ENCODE results near the gene TRPV3.
"Not testable (repeated sequence)": the region's sequence is repeated elsewhere in the genome, so short reads cannot be mapped to it uniquely, and the experiment has no call there.

The TRPV3 gene

GRCh38 chr17:3573246-3574100 lies 15.9 kb upstream of the TRPV3 start:
- no peak for DNase-seq

DNA sequence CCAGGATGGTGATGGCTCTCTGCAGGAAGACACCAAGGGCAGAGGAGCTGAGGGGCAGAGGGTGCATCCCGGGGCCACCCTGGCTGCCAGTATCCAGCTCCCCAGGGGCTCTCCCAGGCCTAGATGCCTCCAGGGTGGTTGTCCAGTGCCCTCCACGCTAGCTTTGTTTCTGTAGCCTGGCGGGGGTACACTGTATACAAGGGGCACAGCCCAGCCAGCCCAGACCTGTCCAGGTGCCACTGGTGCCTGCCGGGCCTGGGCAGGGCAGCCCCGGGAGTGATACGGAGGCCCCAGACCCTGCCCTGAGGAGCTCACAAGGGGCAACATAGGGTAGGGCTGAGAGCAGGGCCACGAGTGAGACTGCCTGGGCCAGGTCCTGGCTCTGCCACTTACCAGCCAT lies 14.6 kb upstream of the TRPV3 start:
- DNase-seq, result no peak

DNA sequence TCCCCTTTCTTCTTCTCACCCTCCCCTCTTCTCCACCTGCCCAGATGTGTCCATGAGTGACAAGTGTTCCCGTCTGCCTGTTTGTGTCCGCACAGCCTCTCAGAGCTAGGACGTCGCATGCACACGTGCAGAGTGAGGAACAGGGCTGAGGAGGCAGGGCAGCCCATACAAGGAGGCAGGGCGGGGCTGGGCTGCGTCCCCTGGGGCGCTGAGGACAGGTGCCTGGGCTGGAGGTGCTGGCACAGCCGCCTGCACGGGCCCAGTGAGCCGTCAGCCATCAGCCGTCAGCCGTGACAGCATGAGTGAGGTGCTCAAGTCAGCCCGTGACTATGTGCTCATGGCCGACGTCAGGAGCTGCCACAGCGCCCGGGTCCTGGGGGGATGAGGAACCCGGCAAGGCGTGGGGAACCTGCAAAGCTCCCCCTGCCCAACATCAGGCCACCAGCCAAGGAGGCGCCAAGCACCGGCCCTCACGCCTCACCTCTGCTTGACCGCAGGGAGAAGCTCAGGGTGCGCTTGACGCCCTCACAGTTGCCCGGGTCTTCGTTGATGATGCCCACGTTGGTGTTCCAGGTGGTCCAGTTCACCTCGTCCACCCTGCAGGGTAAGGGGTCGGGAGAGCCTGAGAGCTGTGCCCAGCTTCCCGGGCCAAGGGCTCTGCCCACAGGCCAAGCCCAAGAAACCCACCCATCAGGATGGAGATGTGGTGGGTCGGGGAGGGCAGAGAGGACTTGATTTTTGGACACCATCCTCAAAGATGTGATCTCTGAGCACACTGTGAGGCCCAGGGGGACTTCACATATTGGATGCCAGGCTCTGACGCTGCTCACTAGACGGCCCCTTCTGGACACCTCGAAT lies 13.7 kb upstream of the TRPV3 start:
- DNase-seq, result no peak

DNA sequence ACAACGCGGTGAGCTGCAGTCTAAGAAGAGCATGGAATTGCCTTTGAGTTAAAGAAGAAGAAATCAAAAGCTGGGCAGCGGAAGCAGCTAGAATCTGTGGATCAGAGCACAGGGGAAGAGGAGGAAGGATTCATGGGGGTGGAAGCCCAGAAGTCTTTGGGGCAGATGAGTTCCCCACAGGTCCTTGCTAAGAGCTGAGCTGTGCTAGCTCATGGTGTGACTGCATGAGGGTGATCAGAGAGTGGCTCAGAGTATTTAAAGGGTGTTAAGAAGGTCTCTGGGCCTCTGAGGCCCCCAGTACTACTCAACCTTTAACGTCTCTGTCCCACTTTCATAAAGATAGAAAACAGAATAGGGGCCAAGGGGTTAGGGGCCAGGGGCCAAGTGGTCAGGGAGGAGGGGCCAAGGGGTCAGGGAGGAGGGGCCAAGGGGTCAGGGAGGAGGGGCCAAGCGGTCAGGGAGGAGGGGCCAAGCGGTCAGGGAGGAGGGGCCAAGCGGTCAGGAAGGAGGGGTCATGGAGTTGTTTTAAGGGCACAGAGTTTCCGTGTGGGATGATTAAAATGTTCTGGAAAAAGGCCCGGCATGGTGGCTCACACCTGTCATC lies 12.0 kb upstream of the TRPV3 start:
- DNase-seq, result no peak

DNA sequence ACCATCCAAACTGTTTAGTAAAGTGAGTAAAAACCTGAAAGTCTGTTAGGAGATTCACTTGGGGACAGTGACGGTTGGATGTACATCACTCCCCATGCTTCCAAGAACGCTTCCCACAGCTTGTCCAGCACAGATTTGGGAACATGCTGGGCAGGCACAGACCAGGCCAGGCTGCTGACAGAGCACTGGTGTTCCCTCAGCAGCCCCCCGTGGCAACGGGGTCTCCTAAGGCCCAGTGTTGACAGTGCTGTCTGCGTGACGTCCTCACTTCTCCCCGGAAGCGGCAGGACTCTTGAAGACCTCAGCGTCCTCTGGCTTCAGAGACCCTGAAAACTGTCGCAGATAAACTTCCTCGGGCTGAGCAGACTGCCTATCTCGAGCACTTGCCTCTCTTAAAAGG lies 8.9 kb upstream of the TRPV3 start:
- DNase-seq, result no peak

GRCh38 chr17:3565143-3565542 lies 7.5 kb upstream of the TRPV3 start:
- DNase-seq, result no peak

DNA sequence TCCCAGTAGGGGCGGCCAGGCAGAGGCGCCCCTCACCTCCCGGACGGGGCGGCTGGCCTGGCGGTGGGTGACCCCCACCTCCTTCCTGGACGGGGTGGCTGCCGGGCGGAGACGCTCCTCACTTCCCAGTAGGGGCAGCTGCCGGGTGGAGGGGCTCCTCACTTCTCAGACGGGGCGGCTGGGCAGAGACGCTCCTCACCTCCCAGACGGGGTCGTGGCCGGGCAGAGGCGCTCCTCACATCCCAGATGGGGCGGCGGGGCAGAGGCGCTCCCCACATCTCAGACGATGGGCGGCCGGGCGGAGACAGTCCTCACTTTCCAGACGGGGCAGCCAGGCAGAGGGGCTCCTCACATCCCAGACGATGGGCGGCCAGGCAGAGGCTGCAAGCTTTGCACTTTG lies 6.6 kb upstream of the TRPV3 start:
- DNase-seq, result not testable (repeated sequence)

GRCh38 chr17:3559270-3559645 lies 1.6 kb upstream of the TRPV3 start:
- no peak for DNase-seq

DNA sequence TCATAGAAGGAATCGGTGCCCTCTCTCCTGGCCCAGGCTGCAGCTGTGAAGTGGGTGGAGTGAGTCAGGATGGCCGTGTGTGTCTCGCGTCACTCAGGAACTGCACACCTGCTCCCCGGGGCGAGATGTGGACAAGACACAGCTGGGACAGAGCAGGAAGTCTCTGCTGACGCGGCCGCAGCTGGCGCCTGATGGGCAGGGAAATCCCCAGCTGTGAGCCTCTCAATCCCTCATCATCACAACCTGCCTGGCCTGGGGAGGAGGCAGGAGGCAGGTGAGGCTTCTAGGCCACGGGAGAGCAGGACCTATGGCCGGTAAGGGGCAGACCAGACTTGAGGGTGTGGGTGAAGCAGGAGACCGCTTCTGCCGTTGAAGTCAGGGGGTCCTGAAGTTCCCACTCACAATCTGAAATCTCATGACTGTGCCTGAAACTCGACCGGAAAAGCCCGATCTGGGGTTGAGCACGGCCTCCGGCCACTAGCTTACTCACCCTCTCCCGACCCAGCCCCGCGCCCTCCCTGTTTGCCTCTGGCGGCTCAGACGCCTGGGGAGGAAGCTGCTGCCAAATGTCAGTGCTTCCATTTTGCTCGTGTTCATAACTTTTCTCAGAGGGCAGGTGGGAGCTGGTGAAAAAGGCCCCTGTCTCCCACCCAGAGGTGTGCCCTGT lies 1.1 kb upstream of the TRPV3 start:
- no peak for DNase-seq

GRCh38 chr17:3556916-3557767 lies 470 bp downstream of the TRPV3 start:
- DNase-seq, result no peak

- DNase-seq, result no peak
These were observed 1.2 kb downstream of the TRPV3 start for GRCh38 chr17:3556239-3556915.

DNA sequence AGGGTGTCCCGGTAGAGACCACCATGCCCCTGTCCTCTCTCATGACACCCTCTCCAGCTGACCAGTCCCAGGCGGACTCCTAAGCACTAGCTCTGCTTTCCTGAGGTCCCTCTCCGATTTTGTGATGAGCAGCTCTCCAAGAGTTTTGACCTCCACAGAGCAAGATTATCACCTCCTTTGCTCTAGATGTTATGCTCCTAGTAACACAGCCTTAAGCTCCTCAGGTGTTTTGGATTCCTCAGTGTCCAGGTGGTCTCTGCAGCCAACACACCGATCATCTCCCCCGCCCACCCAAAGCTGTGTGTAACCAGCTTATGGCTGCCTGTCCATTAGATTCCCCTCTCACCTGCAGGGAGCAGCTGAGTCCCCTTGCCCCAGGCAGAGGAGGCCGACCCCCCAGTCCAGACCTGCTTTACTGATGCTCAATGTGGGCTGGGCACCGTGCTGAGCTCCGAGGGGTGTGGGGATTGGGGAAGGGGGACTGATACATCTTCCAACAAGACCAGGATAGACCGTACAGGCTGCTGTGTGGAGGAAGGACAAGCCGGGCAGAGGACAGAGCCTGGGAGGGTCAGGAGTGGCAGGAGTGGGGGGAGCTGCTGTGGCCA lies 2.3 kb downstream of the TRPV3 start:
- no peak for DNase-seq

DNA sequence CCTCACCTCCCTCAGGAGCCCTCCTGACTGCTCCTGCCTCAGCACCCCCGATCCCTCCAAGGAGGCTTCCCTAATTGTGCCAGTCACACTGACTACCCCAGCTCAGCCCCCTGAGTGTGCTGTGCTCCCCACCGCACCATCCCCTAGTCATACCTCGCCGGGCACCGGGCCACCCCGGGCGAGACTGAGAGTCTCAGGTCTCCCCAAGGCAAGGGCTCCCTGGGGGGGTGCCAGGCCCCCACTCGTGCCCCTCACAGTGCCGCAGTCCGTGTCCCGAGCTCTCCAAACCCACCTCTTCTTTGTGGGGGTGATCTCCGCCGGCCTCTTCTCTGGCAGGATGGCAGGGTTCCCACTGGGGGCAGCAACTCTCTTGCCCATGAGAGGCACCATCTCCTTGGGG lies 3.2 kb downstream of the TRPV3 start:
- no peak for DNase-seq

DNA sequence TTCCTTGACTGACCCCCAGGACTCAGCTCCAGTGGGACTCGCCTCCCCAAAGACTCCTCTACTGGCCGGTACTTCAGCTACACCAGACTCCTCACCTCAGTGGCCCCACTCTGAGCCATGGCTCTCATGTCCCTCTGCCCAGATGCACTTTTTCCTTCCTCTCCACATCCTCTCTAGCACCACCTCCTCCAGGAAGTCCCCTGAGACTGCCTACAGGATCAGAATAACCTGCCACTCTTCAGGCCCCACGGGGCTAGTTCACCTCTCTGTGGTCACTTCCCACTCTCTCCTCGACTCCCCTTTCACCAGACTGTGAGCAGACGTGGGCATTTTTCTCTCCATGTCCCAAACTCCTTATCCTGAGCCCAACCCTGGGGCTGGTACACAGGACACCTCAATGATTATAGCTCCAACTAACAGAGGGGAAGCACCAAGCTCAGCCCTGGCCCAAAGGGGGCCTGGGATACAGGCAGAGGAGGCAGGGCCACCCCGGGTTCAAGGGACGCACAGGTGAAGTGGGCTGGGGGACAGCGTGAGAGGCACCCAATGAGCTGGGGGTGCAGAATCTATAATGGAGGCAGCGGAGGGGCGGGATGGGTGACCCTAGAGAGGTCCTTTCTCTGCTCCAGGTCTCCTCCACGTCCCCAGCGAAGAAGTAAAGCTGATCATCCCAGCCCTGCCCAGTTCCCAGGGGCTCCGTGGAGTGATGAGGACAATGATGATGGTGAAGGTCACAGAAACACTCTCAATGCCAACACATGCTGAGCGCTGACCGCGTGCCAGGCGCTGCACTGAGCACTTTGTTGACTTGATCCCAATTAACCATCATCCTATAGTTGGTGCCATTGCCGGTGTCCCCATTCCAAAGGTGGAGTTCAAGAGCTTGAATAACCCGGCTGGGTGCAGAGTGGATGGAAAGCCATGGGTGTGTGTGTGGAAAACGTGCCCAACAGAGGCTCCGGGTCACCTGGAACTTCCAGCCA lies 3.9 kb downstream of the TRPV3 start:
- DNase-seq, result no peak

DNA sequence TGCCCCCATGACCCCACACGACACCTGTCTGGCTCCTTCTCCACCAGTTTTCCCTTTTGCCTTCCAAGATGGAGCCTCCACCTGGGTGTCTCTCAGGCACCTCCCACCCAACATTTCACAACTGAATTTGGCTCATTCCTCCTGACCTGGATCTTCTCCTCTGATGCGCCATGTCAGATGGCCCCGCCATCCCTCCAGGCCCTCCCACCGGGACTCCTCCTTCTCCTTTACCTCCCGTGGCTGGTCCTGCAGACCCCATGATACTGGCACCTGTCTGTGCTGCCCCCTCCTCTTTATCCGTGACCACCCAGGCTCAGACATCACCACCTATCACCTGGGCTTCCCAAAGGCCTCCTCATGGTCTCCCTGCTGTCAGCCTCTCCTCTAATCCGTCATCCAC lies 4.7 kb downstream of the TRPV3 start:
- DNase-seq, result no peak

DNA sequence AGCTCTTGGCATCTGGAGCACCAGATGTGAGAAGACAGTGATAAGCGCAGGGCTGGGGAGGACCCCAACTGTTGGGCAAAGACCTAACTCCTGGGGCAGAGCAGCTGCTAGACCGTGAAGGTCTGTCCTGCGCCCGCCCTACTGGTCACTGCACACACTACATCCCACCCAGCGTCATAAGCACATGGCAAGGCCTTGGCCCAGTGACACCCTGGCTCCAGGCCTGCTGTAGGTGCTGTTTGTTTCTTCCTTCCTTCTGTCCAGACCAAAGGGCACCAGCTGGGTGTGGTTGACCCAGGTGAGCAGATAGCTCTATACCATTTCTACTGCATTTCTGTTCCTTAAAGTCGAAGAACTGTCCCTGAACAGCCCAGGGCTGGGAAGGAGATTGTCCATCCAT lies 6.4 kb downstream of the TRPV3 start:
- no peak for DNase-seq

- DNase-seq, result no peak
These were observed 7.9 kb downstream of the TRPV3 start for GRCh38 chr17:3549610-3550162.

DNA sequence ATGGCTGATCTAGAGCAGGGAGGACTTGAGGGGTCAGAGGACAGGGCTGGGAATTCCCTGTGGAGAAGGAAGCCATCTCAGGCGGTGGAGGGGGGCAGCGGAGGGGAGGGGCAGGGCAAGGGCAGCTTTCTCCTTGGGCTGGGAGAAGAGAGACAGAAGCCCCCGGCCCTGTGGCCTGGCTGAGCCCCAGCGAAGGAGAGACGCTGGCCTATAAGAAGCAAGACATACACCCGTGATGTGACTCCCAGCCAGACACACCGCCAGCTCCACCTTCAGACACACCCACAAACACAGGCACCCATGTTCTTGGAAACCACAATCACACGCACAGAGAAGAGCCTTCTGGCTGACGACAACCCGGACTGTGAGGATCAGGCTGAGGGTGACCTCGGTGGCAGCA lies 10.0 kb downstream of the TRPV3 start:
- DNase-seq, result no peak

- DNase-seq, result no peak
These were observed 10.6 kb downstream of the TRPV3 start for GRCh38 chr17:3546997-3547396.

DNA sequence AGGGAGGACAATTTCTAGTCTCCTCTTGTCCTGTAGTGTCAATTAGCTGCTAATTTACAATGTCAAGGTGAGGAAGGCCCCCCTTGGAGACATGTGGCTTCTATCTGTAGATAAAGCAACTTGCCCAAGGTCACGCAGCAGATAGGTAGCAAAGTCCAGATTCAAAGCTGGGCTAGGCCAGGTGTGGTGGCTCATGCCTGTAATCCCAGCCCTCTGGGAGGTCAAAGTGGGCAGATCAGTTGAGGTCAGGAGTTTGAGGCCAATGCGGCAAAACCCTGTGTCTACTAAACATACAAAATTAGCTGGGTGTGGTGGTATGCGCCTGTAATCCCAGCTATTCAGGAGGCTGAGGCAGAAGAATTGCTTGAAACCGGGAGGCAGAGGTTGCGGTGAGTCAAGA lies 11.1 kb downstream of the TRPV3 start:
- DNase-seq, result no peak
